Retinal pigment epithelial cell (primary cell): ENCODE measurements around the gene KNDC1.

Experiments
- DNase-seq: peaks from one replicate; pipeline ENCODE4 v3.0.0-alpha.2; 2010; ENCODE audit warnings: low read depth
- H3K4me3 ChIP-seq: 2 replicates; pipeline ENCODE4 v1.5.1; 2011; ENCODE audit warnings: mild to moderate bottlenecking, low read length, control low read depth, moderate library complexity
- TF ChIP-seq, protein P1 (sequence below): conservative IDR thresholded peaks from 2 replicates; pipeline ENCODE4 v1.5.1; 2011; ENCODE audit warnings: low read depth, low read length, control low read depth, inconsistent platforms

The KNDC1 gene

DNA sequence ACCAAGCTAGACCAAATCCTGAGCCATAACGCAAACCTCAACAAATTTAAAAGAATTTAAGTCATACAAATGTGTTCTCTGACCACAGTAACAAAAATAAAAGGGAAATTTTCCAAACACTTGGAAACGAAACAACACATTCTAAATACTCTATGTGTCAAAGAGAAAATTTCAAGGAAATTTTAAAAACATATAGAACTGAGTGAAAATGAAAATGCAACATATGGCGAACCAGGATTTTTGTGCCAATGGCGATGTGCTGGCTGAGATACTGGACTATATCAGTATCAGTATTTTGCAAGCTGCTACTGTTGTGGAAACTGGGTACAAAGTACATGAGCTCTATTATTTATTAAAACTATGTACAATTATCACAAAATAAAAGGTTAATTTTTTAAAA, 34.1 kb downstream of the KNDC1 start:
- no peak for DNase-seq
- no peak overlapping the region for H3K4me3 ChIP-seq
- TF ChIP-seq, protein P1, sequence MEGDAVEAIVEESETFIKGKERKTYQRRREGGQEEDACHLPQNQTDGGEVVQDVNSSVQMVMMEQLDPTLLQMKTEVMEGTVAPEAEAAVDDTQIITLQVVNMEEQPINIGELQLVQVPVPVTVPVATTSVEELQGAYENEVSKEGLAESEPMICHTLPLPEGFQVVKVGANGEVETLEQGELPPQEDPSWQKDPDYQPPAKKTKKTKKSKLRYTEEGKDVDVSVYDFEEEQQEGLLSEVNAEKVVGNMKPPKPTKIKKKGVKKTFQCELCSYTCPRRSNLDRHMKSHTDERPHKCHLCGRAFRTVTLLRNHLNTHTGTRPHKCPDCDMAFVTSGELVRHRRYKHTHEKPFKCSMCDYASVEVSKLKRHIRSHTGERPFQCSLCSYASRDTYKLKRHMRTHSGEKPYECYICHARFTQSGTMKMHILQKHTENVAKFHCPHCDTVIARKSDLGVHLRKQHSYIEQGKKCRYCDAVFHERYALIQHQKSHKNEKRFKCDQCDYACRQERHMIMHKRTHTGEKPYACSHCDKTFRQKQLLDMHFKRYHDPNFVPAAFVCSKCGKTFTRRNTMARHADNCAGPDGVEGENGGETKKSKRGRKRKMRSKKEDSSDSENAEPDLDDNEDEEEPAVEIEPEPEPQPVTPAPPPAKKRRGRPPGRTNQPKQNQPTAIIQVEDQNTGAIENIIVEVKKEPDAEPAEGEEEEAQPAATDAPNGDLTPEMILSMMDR: no peak

DNA sequence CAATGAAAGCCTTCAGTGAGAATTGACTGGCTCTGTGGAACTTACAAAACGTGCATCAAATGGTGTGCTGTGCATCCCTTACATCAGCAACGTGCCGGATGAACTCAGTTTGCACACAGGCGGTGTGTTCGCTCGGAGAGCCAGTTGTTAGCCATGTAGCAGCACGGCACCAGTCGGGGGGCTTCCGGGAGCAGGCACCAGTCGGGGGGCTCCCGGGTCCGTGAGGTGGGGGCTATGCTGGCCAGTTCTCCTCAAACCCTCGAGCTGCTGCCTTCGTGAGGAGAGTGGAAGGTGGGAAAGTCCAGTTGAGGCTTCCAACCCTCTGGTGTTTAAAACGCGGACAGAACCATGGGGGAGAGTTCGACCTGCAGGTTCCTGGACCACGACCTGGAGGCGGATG, 35.1 kb downstream of the KNDC1 start:
- no peak for DNase-seq
- TF ChIP-seq, protein P1: no peak
- no peak overlapping the region for H3K4me3 ChIP-seq

DNA sequence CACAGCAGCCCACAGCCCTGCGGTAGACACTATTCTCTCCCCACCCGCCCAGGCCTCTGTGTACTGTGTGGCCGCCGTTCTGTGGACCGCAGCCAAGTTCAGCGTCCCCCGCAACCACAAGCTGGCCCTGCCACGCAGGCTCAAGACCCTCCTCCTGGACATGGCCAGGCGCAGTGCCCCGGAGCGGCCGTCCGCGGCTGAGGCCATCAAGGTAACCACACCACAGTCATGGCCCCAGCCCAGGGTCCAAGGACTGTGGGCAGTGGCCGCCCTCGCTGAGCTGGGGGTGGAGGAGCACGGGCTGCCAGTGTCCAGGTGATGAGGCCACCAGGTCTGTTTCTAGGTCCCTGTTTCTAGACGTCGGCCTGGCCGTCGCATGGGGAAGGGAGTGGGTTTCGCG, 35.6 kb downstream of the KNDC1 start:
- TF ChIP-seq, protein P1: no peak
- H3K4me3 ChIP-seq: no peak overlapping the region
- no peak for DNase-seq

DNA sequence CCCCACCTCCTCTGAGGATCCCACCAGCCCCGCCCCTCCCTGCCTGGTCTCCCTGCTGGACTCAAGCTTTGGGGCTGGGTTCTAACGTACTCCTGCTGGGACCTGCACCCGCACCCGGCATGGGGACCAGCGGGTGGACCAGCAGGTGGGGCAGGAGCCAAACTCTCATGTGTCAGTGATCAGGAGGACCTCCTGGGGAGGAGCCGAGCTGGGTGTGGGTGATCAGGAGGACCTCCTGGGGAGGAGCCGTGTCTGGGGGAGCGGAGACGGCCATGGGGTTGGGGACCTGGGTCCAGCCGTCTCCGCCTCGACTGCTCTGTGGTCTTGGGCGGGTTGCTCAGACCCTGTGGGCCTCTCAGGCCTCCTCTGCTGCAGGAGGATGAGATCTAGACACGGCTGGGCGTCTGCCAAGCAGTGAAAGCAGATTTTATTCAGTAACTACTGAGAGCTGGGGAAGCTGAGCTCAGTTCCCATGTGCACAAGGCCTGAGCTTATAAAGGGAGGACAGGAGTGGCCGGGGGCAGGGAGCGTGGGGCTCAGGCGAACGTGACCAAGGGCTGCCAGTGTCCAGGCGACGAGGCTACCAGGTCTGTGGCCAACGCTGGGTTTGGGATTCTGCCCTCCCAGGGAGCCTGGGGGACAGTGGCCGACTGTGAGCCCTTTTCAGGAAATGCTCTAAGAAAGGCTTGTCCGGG, 36.3 kb downstream of the KNDC1 start:
- DNase-seq: no peak
- TF ChIP-seq, protein P1: no peak
- no peak overlapping the region for H3K4me3 ChIP-seq

DNA sequence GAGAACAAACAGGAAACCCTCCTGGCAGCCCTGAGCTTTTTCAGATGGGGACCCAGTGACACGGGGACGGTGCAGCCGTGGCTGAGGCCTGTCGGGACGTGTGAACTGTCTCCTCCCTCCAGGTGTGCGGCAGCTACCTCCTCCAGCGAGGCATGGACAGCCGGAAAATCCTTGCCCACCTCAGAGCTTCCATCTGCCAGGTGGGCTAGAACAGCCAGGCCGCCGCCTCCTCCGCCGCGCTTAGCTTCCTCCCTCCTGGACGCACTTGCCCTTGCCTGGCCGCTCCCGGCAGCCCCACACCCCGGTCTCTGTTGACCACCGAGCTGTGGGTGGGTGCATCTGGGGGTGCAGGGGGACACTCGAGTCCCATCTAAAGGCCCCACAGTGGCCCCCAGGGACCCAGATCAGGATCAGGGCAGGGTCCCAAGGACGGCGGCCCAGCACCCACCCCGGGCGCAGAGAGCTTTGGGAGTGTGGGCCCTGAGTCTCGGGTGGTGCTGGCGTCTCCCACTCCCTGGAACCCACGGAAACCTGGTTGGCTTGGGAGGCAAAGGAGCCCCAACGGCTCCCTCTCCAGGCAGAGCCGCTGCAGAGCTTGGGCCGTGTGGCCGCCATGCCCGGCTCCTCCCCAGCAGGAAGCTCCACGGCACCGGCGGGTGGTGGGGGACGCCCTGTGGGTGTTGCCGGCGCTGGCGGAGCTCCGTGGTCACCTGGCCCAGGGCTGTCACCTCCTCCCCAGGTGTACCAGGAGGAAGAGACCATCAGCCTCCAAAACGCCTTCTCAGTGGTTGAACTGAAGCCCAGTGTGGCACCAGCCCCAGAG, 37.1 kb downstream of the KNDC1 start:
- TF ChIP-seq, protein P1: no peak
- H3K4me3 ChIP-seq: no peak overlapping the region
- DNase-seq: no peak

DNA sequence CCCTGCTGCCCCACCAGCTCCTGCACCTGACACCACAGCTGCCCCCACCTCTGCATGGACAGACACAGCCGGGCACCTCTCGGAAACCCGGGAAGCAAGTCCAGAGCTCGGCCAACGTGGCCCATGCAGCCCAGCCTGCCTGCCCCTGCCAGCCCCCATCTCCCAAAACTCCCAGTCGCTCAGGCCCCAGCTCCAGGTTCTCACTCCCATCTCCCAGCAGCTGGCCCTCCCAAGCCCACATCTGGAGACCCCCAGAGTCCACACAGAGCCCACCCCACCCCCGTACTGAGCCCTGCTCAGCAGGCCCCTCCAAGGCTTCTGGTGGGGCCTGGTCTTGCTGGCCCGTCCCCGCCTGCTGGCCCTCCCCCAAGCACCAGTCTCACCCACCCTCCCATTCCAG, 37.8 kb downstream of the KNDC1 start:
- TF ChIP-seq, protein P1: no peak
- no peak for DNase-seq

DNA sequence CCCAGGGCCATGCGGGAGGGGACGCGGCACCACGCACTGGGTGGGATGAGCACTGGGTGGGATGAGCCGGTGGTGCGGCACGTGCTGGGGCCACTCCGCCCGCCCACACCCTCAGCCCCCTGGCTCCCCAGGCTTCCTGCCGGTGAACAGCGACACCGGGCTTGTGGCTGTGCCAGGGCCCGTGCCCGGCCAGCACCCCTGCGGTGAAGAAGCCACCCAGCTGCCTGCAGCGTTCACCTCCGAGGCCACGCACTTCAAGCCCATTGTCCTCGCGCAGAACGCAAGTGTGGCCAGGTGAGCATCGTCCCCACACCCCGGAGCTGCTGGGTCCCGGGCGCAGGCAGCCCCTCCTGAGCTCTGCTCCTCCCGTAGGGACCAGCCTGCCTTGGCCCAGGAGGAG, 38.2 kb downstream of the KNDC1 start:
- TF ChIP-seq, protein P1: no peak
- DNase-seq: no peak

More for the DNA sequence above, 37.8 kb downstream of the KNDC1 start:
- H3K4me3 ChIP-seq: no peak overlapping the region

More for the DNA sequence above, 38.2 kb downstream of the KNDC1 start:
- H3K4me3 ChIP-seq: no peak overlapping the region
